SK-N-SH treated with all-trans-retinoic acid at 6 μM for 48 hours (cell line): ENCODE results near the gene PNLIP.

Experiments used
- ATAC-seq: fragments of 200-7000 bp; cut with Tn5 transposase; 3 replicates; pipeline ENCODE4 v1.9.1; 2020; ENCODE audit warnings: mild to moderate bottlenecking, moderate library complexity
- ARNTL ChIP-seq: fragments of 450-650 bp; formaldehyde crosslinking; IDR thresholded peaks from 2 replicates; pipeline ENCODE4 v1.5.0; 2020; ENCODE audit warnings: low read depth, mild to moderate bottlenecking, moderate library complexity, borderline replicate concordance
- BACH2 ChIP-seq: fragments of 250-450 bp; sonication (Bioruptor Pico); IDR thresholded peaks from 2 replicates; pipeline ENCODE4 v1.9.0; 2021; ENCODE audit warnings: mild to moderate bottlenecking, borderline replicate concordance
- CREB5 ChIP-seq: fragments of 250-450 bp; sonication (Bioruptor Pico); IDR thresholded peaks from 2 replicates; pipeline ENCODE4 v1.5.1; 2020; ENCODE audit warnings: low read depth, mild to moderate bottlenecking, moderate library complexity
- CSDC2 ChIP-seq: fragments of 250-450 bp; sonication (Bioruptor Pico); IDR thresholded peaks from 2 replicates; pipeline ENCODE4 v1.5.0; 2020; ENCODE audit warnings: mild to moderate bottlenecking, moderate library complexity
- ESRRG ChIP-seq: fragments of 250-450 bp; sonication (Bioruptor Pico); IDR thresholded peaks from 2 replicates; pipeline ENCODE4 v1.6.1; 2021; ENCODE audit warnings: mild to moderate bottlenecking
- ISL1 ChIP-seq: fragments of 250-450 bp; sonication (Bioruptor Pico); IDR thresholded peaks from 2 replicates; pipeline ENCODE4 v2.1.2; 2022; ENCODE audit warnings: mild to moderate bottlenecking, moderate library complexity
- OSR1 ChIP-seq: fragments of 250-450 bp; sonication (Bioruptor Pico); IDR thresholded peaks from 2 replicates; pipeline ENCODE4 v1.8.0; 2022; ENCODE audit warnings: moderate library complexity, mild to moderate bottlenecking, inconsistent platforms
- POU6F1 ChIP-seq: fragments of 250-450 bp; sonication (Bioruptor Pico); IDR thresholded peaks from 2 replicates; pipeline ENCODE4 v1.8.0; 2021; ENCODE audit warnings: low read depth, mild to moderate bottlenecking, moderate library complexity, borderline replicate concordance
- PPARA ChIP-seq: fragments of 250-450 bp; sonication (Bioruptor Pico); IDR thresholded peaks from 2 replicates; pipeline ENCODE4 v1.5.0; 2020; ENCODE audit warnings: mild to moderate bottlenecking, borderline replicate concordance
- RARB ChIP-seq: fragments of 250-450 bp; sonication (Bioruptor Pico); IDR thresholded peaks from 2 replicates; pipeline ENCODE4 v1.8.0; 2021; ENCODE audit warnings: mild to moderate bottlenecking, moderate library complexity
- SNAI2 ChIP-seq: fragments of 250-450 bp; sonication (Bioruptor Pico); IDR thresholded peaks from 2 replicates; pipeline ENCODE4 v1.5.0; 2020; ENCODE audit warnings: mild to moderate bottlenecking, moderate library complexity
- TCF4 ChIP-seq: fragments of 250-450 bp; sonication (Bioruptor Pico); IDR thresholded peaks from 2 replicates; pipeline ENCODE4 v1.8.0; 2021; ENCODE audit warnings: mild to moderate bottlenecking, moderate library complexity, borderline replicate concordance
- TOX ChIP-seq: fragments of 250-450 bp; sonication (Bioruptor Pico); IDR thresholded peaks from 2 replicates; pipeline ENCODE4 v1.8.0; 2021; ENCODE audit warnings: mild to moderate bottlenecking, moderate library complexity, borderline replicate concordance
- ZFP3 ChIP-seq: fragments of 250-450 bp; sonication (Bioruptor Pico); IDR thresholded peaks from 2 replicates; pipeline ENCODE4 v1.5.0; 2020; ENCODE audit warnings: mild to moderate bottlenecking, moderate library complexity
- ZFP30 ChIP-seq: fragments of 450-650 bp; formaldehyde crosslinking; IDR thresholded peaks from 2 replicates; pipeline ENCODE4 v1.5.0; 2022; ENCODE audit warnings: mild to moderate bottlenecking, moderate library complexity
- ZNF565 ChIP-seq: fragments of 450-650 bp; formaldehyde crosslinking; conservative IDR thresholded peaks from 2 replicates; pipeline ENCODE4 v1.5.0; 2020; ENCODE audit warnings: low read depth, mild to moderate bottlenecking, moderate library complexity
- ZNF70 ChIP-seq: fragments of 450-650 bp; formaldehyde crosslinking; IDR thresholded peaks from 2 replicates; pipeline ENCODE4 v1.5.0; 2020; ENCODE audit warnings: mild to moderate bottlenecking, moderate library complexity
- ZNF8 ChIP-seq: fragments of 450-650 bp; formaldehyde crosslinking; IDR thresholded peaks from 2 replicates; pipeline ENCODE4 v1.5.0; 2020; ENCODE audit warnings: mild to moderate bottlenecking, moderate library complexity
- TF ChIP-seq, protein P1 (sequence below): fragments of 250-450 bp; sonication (Bioruptor Pico); IDR thresholded peaks from 2 replicates; pipeline ENCODE4 v1.5.0; 2020; ENCODE audit warnings: mild to moderate bottlenecking, moderate library complexity
- TF ChIP-seq, protein P2 (sequence below): fragments of 250-450 bp; sonication (Bioruptor Pico); IDR thresholded peaks from 2 replicates; pipeline ENCODE4 v1.5.1; 2021; ENCODE audit warnings: mild to moderate bottlenecking, moderate library complexity
- TF ChIP-seq, protein P3 (sequence below): fragments of 250-450 bp; sonication (Bioruptor Pico); IDR thresholded peaks from 2 replicates; pipeline ENCODE4 v1.8.0; 2020; ENCODE audit warnings: mild to moderate bottlenecking, moderate library complexity, borderline replicate concordance

PNLIP gene

GRCh38 chr10:116613471-116613870 is 67.7 kb downstream of the PNLIP start:
- no peak for TF ChIP-seq ZFP30
- no peak for TF ChIP-seq RARB (CRISPR knock-in tag)
- no peak for TF ChIP-seq ARNTL (CRISPR knock-in tag)
- TF ChIP-seq ZNF8 (CRISPR knock-in tag), result no peak
- no peak for TF ChIP-seq ZNF565 (CRISPR knock-in tag)
- TF ChIP-seq, protein P1, sequence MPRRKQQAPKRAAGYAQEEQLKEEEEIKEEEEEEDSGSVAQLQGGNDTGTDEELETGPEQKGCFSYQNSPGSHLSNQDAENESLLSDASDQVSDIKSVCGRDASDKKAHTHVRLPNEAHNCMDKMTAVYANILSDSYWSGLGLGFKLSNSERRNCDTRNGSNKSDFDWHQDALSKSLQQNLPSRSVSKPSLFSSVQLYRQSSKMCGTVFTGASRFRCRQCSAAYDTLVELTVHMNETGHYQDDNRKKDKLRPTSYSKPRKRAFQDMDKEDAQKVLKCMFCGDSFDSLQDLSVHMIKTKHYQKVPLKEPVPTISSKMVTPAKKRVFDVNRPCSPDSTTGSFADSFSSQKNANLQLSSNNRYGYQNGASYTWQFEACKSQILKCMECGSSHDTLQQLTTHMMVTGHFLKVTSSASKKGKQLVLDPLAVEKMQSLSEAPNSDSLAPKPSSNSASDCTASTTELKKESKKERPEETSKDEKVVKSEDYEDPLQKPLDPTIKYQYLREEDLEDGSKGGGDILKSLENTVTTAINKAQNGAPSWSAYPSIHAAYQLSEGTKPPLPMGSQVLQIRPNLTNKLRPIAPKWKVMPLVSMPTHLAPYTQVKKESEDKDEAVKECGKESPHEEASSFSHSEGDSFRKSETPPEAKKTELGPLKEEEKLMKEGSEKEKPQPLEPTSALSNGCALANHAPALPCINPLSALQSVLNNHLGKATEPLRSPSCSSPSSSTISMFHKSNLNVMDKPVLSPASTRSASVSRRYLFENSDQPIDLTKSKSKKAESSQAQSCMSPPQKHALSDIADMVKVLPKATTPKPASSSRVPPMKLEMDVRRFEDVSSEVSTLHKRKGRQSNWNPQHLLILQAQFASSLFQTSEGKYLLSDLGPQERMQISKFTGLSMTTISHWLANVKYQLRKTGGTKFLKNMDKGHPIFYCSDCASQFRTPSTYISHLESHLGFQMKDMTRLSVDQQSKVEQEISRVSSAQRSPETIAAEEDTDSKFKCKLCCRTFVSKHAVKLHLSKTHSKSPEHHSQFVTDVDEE (CRISPR knock-in tag), result no peak
- TF ChIP-seq, protein P2, sequence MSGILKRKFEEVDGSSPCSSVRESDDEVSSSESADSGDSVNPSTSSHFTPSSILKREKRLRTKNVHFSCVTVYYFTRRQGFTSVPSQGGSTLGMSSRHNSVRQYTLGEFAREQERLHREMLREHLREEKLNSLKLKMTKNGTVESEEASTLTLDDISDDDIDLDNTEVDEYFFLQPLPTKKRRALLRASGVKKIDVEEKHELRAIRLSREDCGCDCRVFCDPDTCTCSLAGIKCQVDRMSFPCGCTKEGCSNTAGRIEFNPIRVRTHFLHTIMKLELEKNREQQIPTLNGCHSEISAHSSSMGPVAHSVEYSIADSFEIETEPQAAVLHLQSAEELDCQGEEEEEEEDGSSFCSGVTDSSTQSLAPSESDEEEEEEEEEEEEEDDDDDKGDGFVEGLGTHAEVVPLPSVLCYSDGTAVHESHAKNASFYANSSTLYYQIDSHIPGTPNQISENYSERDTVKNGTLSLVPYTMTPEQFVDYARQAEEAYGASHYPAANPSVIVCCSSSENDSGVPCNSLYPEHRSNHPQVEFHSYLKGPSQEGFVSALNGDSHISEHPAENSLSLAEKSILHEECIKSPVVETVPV (CRISPR knock-in tag), result no peak
- no peak for TF ChIP-seq ZNF70 (CRISPR knock-in tag)
- TF ChIP-seq TOX (CRISPR knock-in tag), result no peak
- no peak for TF ChIP-seq CSDC2
- no peak for TF ChIP-seq SNAI2 (CRISPR knock-in tag)
- TF ChIP-seq OSR1 (CRISPR knock-in tag), result no peak
- TF ChIP-seq ISL1 (CRISPR knock-in tag), result no peak
- no peak for TF ChIP-seq ESRRG (CRISPR knock-in tag)
- no peak for TF ChIP-seq POU6F1 (CRISPR knock-in tag)
- TF ChIP-seq, all 23 proteins: peak for 0
- no peak for ATAC-seq

GRCh38 chr10:116614796-116615195 is 69.1 kb downstream of the PNLIP start:
- TF ChIP-seq ISL1 (CRISPR knock-in tag), result no peak
- no peak for TF ChIP-seq TCF4
- TF ChIP-seq ZFP30, result no peak
- no peak for TF ChIP-seq ZNF70 (CRISPR knock-in tag)
- TF ChIP-seq, protein P3, sequence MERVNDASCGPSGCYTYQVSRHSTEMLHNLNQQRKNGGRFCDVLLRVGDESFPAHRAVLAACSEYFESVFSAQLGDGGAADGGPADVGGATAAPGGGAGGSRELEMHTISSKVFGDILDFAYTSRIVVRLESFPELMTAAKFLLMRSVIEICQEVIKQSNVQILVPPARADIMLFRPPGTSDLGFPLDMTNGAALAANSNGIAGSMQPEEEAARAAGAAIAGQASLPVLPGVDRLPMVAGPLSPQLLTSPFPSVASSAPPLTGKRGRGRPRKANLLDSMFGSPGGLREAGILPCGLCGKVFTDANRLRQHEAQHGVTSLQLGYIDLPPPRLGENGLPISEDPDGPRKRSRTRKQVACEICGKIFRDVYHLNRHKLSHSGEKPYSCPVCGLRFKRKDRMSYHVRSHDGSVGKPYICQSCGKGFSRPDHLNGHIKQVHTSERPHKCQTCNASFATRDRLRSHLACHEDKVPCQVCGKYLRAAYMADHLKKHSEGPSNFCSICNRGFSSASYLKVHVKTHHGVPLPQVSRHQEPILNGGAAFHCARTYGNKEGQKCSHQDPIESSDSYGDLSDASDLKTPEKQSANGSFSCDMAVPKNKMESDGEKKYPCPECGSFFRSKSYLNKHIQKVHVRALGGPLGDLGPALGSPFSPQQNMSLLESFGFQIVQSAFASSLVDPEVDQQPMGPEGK (CRISPR knock-in tag), result no peak
- TF ChIP-seq PPARA, result no peak
- no peak for TF ChIP-seq RARB (CRISPR knock-in tag)
- no peak for TF ChIP-seq BACH2 (CRISPR knock-in tag)
- no peak for TF ChIP-seq POU6F1 (CRISPR knock-in tag)
- no peak for TF ChIP-seq ZNF8 (CRISPR knock-in tag)
- no peak for TF ChIP-seq ZNF565 (CRISPR knock-in tag)
- no peak for TF ChIP-seq ARNTL (CRISPR knock-in tag)
- ATAC-seq, result no peak

DNA sequence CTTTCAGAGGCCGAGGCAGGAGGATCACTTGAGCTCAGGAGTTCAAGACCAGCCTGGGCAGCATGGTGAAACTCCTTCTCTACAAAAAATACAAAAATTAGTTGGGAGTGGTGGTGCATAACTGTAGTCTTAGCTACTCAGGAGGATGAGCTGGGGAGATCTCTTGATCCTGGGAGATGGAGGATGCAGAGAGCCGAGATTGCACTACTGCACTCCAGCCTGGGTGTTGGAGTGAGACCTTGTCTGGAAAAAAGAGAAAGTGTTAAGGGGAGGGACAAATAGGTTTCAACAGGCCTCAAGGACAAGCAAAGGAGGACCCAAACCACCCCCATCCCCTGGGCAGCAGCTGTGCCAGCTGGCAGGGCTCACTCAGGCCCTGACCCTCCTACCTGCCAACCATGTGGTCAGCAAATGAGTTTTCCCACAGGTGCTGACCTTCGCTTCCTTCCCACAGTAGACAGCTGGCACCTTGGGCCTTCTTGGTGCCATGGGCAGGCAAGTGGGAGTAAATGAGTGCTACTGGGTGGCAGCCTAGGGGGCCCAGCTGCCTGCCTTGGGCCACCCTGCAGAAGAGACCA is 69.6 kb downstream of the PNLIP start:
- TF ChIP-seq TOX (CRISPR knock-in tag) (no peak), CREB5 (CRISPR knock-in tag) (no peak), ZFP3 (CRISPR knock-in tag) (no peak)
- TF ChIP-seq, all 23 proteins: peak for 0
- no peak for ATAC-seq
